Neutrophil (primary cell): ENCODE results near the gene ITGAX.

Experiments
- H3K27ac ChIP-seq: fragments of 200-600 bp; sonication (generic); 2 replicates; pipeline ENCODE4 v1.5.1; 2016; ENCODE audit warnings: mild to moderate bottlenecking, moderate library complexity
- H3K27me3 ChIP-seq: fragments of 200-600 bp; sonication (generic); 2 replicates; pipeline ENCODE4 v1.6.0; 2016; ENCODE audit warnings: mild to moderate bottlenecking
- H3K36me3 ChIP-seq: fragments of 200-600 bp; sonication (generic); 2 replicates; pipeline ENCODE4 v1.5.1; 2017
- H3K4me1 ChIP-seq, 2 experiments: fragments of 200-600 bp in 1 of 2; sonication (generic) in 1 of 2; 1 replicate in 1 of 2; 2 replicates in 1 of 2; pipeline versions ENCODE4 v1.5.1 to v1.6.1; 2013 to 2016; ENCODE audit warnings: low read depth in 1 of 2, low read length in 1 of 2, mild to moderate bottlenecking in 1 of 2, moderate library complexity in 1 of 2; ENCODE audit not compliant: control insufficient read depth in 1 of 2, insufficient read depth in 1 of 2
- H3K4me3 ChIP-seq, 2 experiments: fragments of 200-600 bp in 1 of 2; sonication (generic) in 1 of 2; 1 replicate in 1 of 2; 2 replicates in 1 of 2; pipeline ENCODE4 v1.5.1; 2013 to 2016; ENCODE audit warnings: low read depth in 1 of 2, low read length in 1 of 2, mild to moderate bottlenecking in 1 of 2, moderate library complexity in 1 of 2
- H3K9me3 ChIP-seq: fragments of 200-600 bp; sonication (generic); 2 replicates; pipeline ENCODE4 v1.5.1; 2016
- CTCF ChIP-seq: fragments of 200-600 bp; sonication (generic); IDR thresholded peaks from 2 replicates; pipeline ENCODE4 v1.5.1; 2016; ENCODE audit warnings: antibody characterized with exemption

The ITGAX gene

GRCh38 chr16:31360251-31360650 lies 5.3 kb downstream of the ITGAX start:
- peaks cover 70 to 76% of the 10 kb centered on the region in 2 experiments for H3K4me1 ChIP-seq
- H3K27me3 ChIP-seq, result no peaks in the 10 kb centered on the region
- peaks cover 94% of the 10 kb centered on the region for H3K36me3 ChIP-seq
- peak overlapping the region in 1 of 2 experiments; percentile 22 for H3K4me3 ChIP-seq
- peak overlapping the region; percentile 99 for H3K27ac ChIP-seq
- TF ChIP-seq CTCF, result no peak
- no peaks in the 10 kb centered on the region for H3K9me3 ChIP-seq

- no peak for TF ChIP-seq CTCF
- no peaks in the 10 kb centered on the region for H3K9me3 ChIP-seq
- H3K4me1 ChIP-seq, result peaks cover 70 to 78% of the 10 kb centered on the region in 2 experiments
- H3K36me3 ChIP-seq, result peaks cover 99% of the 10 kb centered on the region
- no peaks in the 10 kb centered on the region for H3K27me3 ChIP-seq
- no peak overlapping the region for H3K4me3 ChIP-seq
- H3K27ac ChIP-seq, result peak overlapping the region; percentile 99
These were observed 6.5 kb downstream of the ITGAX start for GRCh38 chr16:31361201-31362110.

DNA sequence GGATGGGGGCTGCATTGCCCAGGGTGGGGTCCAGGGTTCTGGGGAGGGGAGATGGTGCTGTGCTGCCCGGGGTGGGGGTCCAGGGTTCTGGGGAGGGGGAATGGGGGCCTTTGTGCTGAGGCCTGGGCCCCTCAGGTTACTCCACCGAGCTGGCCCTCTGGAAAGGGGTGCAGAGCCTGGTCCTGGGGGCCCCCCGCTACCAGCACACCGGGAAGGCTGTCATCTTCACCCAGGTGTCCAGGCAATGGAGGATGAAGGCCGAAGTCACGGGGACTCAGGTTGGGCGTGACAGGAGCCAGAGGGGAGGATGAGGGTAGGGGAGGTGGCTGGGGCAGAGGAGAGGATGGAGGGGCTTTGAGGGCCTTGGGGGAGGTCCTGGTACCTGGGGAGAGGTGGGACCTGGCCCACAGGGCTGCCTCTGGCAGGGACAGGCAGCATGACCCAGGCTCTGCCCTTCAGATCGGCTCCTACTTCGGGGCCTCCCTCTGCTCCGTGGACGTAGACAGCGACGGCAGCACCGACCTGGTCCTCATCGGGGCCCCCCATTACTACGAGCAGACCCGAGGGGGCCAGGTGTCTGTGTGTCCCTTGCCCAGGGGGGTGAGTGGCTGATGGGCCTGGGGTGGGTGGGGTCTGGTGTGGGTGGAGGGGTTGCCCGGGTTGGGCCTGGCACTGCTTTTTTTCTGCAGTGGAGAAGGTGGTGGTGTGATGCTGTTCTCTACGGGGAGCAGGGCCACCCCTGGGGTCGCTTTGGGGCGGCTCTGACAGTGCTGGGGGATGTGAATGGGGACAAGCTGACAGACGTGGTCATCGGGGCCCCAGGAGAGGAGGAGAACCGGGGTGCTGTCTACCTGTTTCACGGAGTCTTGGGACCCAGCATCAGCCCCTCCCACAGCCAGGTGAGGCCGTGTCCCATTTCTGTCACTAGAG lies 7.8 kb downstream of the ITGAX start:
- no peak overlapping the region for H3K4me3 ChIP-seq
- TF ChIP-seq CTCF, result no peak
- H3K9me3 ChIP-seq, result no peaks in the 10 kb centered on the region
- no peak overlapping the region for H3K27ac ChIP-seq
- no peaks in the 10 kb centered on the region for H3K27me3 ChIP-seq
- peaks cover 70 to 78% of the 10 kb centered on the region in 2 experiments for H3K4me1 ChIP-seq
- H3K36me3 ChIP-seq, result peaks cover 98% of the 10 kb centered on the region

- Histone ChIP-seq H3K27me3 (no peaks in the 10 kb centered on the region), H3K36me3 (peaks cover 89% of the 10 kb centered on the region), H3K4me1 (peaks cover 67 to 78% of the 10 kb centered on the region in 2 experiments), H3K4me3 (no peak overlapping the region), H3K9me3 (no peaks in the 10 kb centered on the region), H3K27ac (no peak overlapping the region)
- TF ChIP-seq CTCF, result no peak
These were observed 8.7 kb downstream of the ITGAX start for GRCh38 chr16:31363721-31364120.

DNA sequence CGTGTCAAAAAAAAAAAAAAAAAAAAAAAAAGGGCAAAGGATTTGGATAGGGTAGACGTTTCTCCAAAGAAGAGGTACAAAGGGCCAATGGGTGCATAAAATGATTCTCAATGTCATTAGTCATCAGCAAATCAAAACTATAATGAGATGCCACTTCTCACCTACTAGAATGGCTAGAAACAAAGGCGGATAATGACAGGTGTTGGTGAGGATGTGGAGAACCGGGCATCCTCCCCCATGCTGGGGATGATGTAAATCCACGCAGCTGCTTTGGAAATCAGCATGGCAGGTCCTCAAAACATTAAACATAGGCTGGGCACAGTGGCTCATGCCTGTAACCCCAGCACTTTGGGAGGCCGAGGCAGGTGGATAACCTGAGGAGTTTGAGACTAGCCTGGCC lies 9.4 kb downstream of the ITGAX start:
- H3K4me3 ChIP-seq, result no peak overlapping the region
- no peak overlapping the region for H3K27ac ChIP-seq
- no peaks in the 10 kb centered on the region for H3K9me3 ChIP-seq
- no peaks in the 10 kb centered on the region for H3K27me3 ChIP-seq
- TF ChIP-seq CTCF, result no peak
- H3K4me1 ChIP-seq, result peaks cover 66 to 78% of the 10 kb centered on the region in 2 experiments
- H3K36me3 ChIP-seq, result peaks cover 86% of the 10 kb centered on the region
